MM.1S (cell line): Measurements from ENCODE around the gene IGFBP1.
"Not testable (repeated sequence)": the region's sequence is repeated elsewhere in the genome, so short reads cannot be mapped to it uniquely, and the experiment has no call there.

ENCODE experiments used
- DNase-seq: peaks from one replicate; pipeline ENCODE4 v3.0.0-alpha.2; 2015
- H2AFZ ChIP-seq: fragments of 300-600 bp; sonication (generic); 2 replicates; pipeline ENCODE4 v1.6.0; 2016; ENCODE audit warnings: antibody characterized with exemption, low read length
- H3F3A ChIP-seq: fragments of 300-600 bp; sonication (generic); 2 replicates; pipeline ENCODE4 v1.6.1; 2016; ENCODE audit warnings: mild to moderate bottlenecking, antibody characterized with exemption, low read length, moderate library complexity, mixed read lengths; ENCODE audit not compliant: insufficient read depth
- H3K27ac ChIP-seq: fragments of 300-600 bp; sonication (generic); 2 replicates; pipeline ENCODE4 v1.5.1; 2016; ENCODE audit warnings: mild to moderate bottlenecking, low read length
- H3K27me3 ChIP-seq: fragments of 300-600 bp; sonication (generic); replicated peaks from 2 replicates; pipeline ENCODE4 v1.6.0; 2016; ENCODE audit warnings: low read length; ENCODE audit not compliant: insufficient read depth
- H3K36me3 ChIP-seq: fragments of 300-600 bp; sonication (generic); replicated peaks from 2 replicates; pipeline ENCODE4 v1.6.1; 2016; ENCODE audit warnings: mild to moderate bottlenecking, low read length, mixed read lengths; ENCODE audit not compliant: insufficient read depth
- H3K4me1 ChIP-seq: fragments of 300-600 bp; sonication (generic); 2 replicates; pipeline ENCODE4 v1.6.1; 2016; ENCODE audit warnings: low read length, mixed read lengths
- H3K4me2 ChIP-seq: fragments of 300-600 bp; sonication (generic); 2 replicates; pipeline ENCODE4 v1.6.0; 2016; ENCODE audit warnings: low read depth, low read length
- H3K4me3 ChIP-seq: fragments of 300-600 bp; sonication (generic); 2 replicates; pipeline ENCODE4 v1.5.1; 2016; ENCODE audit warnings: low read length, mixed read lengths
- H3K79me2 ChIP-seq: fragments of 300-600 bp; sonication (generic); 2 replicates; pipeline ENCODE4 v1.6.1; 2016; ENCODE audit warnings: mixed run types, low read length, mixed read lengths
- H3K9ac ChIP-seq: fragments of 300-600 bp; sonication (generic); 2 replicates; pipeline ENCODE4 v1.6.1; 2016; ENCODE audit warnings: low read length, mixed read lengths
- H3K9me2 ChIP-seq: fragments of 300-600 bp; sonication (generic); replicated peaks from 2 replicates; pipeline ENCODE4 v1.6.1; 2016; ENCODE audit warnings: mild to moderate bottlenecking, low read length, mixed read lengths; ENCODE audit not compliant: insufficient read depth
- H3K9me3 ChIP-seq: fragments of 300-600 bp; sonication (generic); replicated peaks from 2 replicates; pipeline ENCODE4 v1.6.1; 2016; ENCODE audit warnings: mild to moderate bottlenecking, low read length, mixed read lengths; ENCODE audit not compliant: insufficient read depth
- H4K20me1 ChIP-seq: fragments of 300-600 bp; sonication (generic); 2 replicates; pipeline ENCODE4 v1.6.1; 2016; ENCODE audit warnings: mild to moderate bottlenecking, low read length, moderate library complexity, mixed read lengths; ENCODE audit not compliant: insufficient read depth
- CTCF ChIP-seq: fragments of 300-600 bp; sonication (generic); IDR thresholded peaks from 2 replicates; pipeline ENCODE4 v1.5.1; 2016; ENCODE audit warnings: antibody characterized with exemption, low read length, mixed read lengths
- EZH2 ChIP-seq: fragments of 300-600 bp; sonication (generic); optimal IDR thresholded peaks from 2 replicates; pipeline ENCODE3; 2017; ENCODE audit warnings: low read depth, mild to moderate bottlenecking, antibody characterized with exemption, low read length, mixed read lengths
- EZH2phosphoT487 ChIP-seq: fragments of 300-600 bp; sonication (generic); IDR thresholded peaks from 2 replicates; pipeline ENCODE4 v1.6.1; 2018; ENCODE audit warnings: antibody characterized with exemption, low read length

Gene IGFBP1

GRCh38 chr7:45888185-45888992 lies at the start of gene IGFBP1:
IGFBP1 (plus strand) TSS chr7:45888488; CDS start chr7:45888653, 165 bp downstream.
- DNase-seq, result no peak
- H3K4me2 ChIP-seq, result peak within 1 kb of the TSS; percentile 53; the same call in 1 of the 2 replicates
- no peaks in the 10 kb centered on the region for H3F3A ChIP-seq
- no peaks in the 10 kb centered on the region for H3K4me1 ChIP-seq
- no peak within 1 kb of the TSS for H3K9ac ChIP-seq
- H3K36me3 ChIP-seq, result no peaks in the 10 kb centered on the region
- H3K27ac ChIP-seq, result no peak within 1 kb of the TSS
- H3K79me2 ChIP-seq, result no peaks in the 10 kb centered on the region
- TF ChIP-seq CTCF (no peak), EZH2phosphoT487 (no peak), EZH2 (no peak)
- H3K9me2 ChIP-seq, result no peaks in the 10 kb centered on the region
- peak within 1 kb of the TSS; percentile 40; the same call in 1 of the 2 replicates for H3K4me3 ChIP-seq
- H3K27me3 ChIP-seq, result no peaks in the 10 kb centered on the region
- H3K9me3 ChIP-seq, result no peaks in the 10 kb centered on the region
- H4K20me1 ChIP-seq, result no peaks in the 10 kb centered on the region
- H2AFZ ChIP-seq, result peak within 1 kb of the TSS; percentile 40; the same call in 1 of the 2 replicates

DNA sequence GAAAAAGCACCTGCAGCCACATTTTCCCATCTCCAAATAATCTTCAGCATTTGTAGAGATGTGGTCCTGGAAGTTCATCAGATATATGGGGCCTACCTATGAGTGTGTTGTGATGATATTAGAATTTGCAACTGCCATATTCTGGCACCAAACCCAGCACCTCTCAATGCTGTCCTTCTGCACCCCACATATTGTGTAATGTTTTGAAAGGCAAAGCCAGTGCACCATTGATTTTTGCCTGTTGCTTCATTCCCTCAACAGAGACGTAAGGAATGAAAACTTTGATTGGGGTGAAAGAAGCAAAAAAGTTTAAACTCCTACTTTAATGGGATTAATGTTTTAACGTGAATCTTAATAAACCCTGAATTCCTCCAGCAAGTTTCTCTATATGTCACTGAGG lies 49.4 kb upstream of the IGFBP1 start:
- not testable (repeated sequence) for H2AFZ ChIP-seq, H3K9me2 ChIP-seq, H3K9me3 ChIP-seq, H4K20me1 ChIP-seq, DNase-seq, H3K27ac ChIP-seq, H3K79me2 ChIP-seq, H3K27me3 ChIP-seq, H3K9ac ChIP-seq, H3K36me3 ChIP-seq, H3K4me2 ChIP-seq, H3K4me3 ChIP-seq, H3K4me1 ChIP-seq, H3F3A ChIP-seq

- not testable (repeated sequence) for H4K20me1 ChIP-seq, H3K4me1 ChIP-seq, DNase-seq, H3F3A ChIP-seq, H3K4me2 ChIP-seq, H3K4me3 ChIP-seq, H3K79me2 ChIP-seq, H3K27ac ChIP-seq, H3K36me3 ChIP-seq, H3K27me3 ChIP-seq, H2AFZ ChIP-seq, H3K9ac ChIP-seq, H3K9me2 ChIP-seq, H3K9me3 ChIP-seq
These were observed 46.2 kb upstream of the IGFBP1 start for GRCh38 chr7:45841926-45842717.

- H3F3A ChIP-seq, H3K4me1 ChIP-seq, H3K9me2 ChIP-seq, DNase-seq, H2AFZ ChIP-seq, H3K9ac ChIP-seq, H3K4me2 ChIP-seq, H3K4me3 ChIP-seq, H3K9me3 ChIP-seq, H3K27ac ChIP-seq, H3K36me3 ChIP-seq, H3K27me3 ChIP-seq, H4K20me1 ChIP-seq, H3K79me2 ChIP-seq: not testable (repeated sequence)
These were observed 41.8 kb upstream of the IGFBP1 start for GRCh38 chr7:45846536-45846935.

DNA sequence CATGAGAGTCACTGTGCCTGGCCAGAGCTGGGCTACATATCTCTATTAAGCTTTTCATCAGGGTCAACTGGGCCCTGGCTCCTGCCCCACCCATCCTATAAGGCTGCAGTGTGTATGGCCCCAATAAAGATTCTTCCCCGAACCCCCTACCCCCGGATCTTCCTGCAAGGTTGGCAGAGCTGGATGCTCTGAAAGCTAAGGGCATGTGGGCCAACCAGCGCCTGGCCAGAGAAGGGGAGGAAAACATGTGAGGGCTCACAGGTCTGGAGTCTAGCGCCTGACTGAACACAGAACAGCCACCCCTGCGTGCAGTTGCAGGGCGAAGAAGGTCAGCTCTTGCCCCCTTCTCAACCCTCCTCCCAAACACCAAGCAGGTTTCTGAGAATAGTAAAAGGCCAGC lies 39.6 kb upstream of the IGFBP1 start:
- not testable (repeated sequence) for DNase-seq, H3K36me3 ChIP-seq, H3K9me3 ChIP-seq, H2AFZ ChIP-seq, H3K4me3 ChIP-seq, H3K4me2 ChIP-seq, H3F3A ChIP-seq, H3K79me2 ChIP-seq, H3K27me3 ChIP-seq, H3K9me2 ChIP-seq, H4K20me1 ChIP-seq, H3K27ac ChIP-seq, H3K9ac ChIP-seq, H3K4me1 ChIP-seq

DNA sequence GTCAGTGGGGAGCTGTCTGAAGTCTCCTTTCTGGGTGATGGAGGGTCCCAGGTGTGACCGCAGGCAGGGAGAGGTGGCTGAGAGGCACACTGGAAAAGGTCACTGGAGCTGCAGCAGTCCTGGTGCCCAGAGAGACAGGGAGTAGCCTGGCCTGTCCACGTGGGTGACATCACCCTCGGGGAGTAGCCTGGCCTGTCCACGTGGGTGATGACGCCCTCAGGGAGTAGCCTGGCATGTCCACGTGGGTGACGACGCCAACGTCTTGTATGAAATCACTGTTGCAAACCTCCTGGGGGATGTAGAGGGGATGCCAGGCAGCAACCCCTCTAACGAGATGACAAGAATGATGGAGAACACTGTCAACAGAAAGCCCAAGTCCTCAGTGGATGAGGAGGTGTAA lies 35.3 kb upstream of the IGFBP1 start:
- not testable (repeated sequence) for H3K4me2 ChIP-seq, DNase-seq

DNA sequence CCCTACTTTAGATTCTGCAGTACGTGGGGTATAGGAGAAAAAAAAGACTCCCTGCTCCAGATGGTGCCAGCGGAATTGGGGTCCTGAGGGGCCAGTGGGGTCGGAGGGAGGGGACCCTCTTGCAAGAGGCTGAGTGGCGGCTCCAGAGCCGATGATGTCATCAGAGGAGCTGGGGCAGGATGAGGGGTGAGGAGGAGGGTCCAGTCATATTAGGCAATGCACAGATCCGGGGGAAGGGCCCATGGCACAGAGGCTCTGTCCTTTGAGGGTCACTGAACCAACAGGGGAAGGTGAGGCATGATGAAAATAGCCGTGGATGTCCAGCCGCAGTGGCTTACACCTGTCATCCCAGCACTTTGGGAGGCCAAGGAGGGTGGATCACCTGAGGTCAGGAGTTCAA lies 34.8 kb upstream of the IGFBP1 start:
- H3K9me2 ChIP-seq, H3K36me3 ChIP-seq, H3K9me3 ChIP-seq, H4K20me1 ChIP-seq, H3K4me3 ChIP-seq, H3K79me2 ChIP-seq, H3F3A ChIP-seq, DNase-seq, H3K4me1 ChIP-seq, H3K9ac ChIP-seq, H3K27me3 ChIP-seq, H2AFZ ChIP-seq, H3K27ac ChIP-seq, H3K4me2 ChIP-seq: not testable (repeated sequence)

More for the DNA sequence above, 35.3 kb upstream of the IGFBP1 start:
- not testable (repeated sequence) for H3K4me1 ChIP-seq, H3F3A ChIP-seq, H3K27ac ChIP-seq, H2AFZ ChIP-seq, H3K36me3 ChIP-seq, H3K27me3 ChIP-seq, H3K9me3 ChIP-seq, H3K9me2 ChIP-seq, H3K4me3 ChIP-seq, H3K79me2 ChIP-seq, H4K20me1 ChIP-seq, H3K9ac ChIP-seq
